ENCODE measurements around the gene PLXNB1. TPM values are rescaled to one million over a fixed set of nuclear protein-coding genes. Genes with fewer than 3 reads are reported as not detected.

The PLXNB1 gene
- total RNA-seq, 1 experiment from 2014 or later = 97.7 TPM

DNA sequence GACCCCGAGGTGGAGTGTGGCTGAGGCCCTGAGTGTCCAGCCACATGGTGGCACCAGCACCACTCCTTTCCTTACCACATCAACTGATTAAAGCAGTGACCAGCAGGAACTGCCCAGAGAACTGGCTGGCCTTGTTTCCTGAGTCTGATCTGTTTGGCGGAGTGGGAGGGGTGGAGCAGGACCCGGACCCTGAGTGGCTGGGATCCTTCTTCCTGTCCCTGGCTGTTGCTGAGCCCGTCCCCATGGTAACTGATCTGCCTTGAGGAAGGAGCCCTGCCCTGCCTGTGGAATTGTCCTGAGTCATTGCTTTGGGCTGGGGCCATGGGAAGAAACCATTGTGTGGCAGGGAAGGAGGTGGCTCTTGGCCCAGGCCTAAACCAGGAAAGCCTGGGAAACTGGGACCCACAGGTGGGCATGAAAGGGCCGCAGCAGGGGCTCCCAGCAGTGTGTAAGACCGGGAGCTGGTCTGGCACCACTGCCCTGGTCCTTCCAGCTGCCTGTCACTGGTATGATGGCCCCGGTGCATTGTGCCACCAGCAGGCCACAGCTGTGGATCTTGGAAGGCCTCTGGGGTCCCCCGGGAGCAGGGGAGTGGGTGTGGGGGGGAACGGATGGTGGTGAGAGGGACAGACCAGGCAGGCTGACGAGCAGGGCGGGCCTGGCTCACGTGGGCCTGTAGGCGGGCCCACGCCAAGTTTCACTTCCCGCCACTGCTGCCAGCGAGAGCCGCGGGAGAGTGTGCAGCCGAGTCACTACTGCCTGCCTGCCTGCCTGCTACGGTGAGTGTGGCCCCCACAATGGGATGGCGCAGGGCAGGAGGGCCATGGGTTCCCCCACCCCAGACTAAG is 35.9 kb upstream of the PLXNB1 start:
- Histone ChIP-seq H3K27me3 (ENCODE audit: insufficient read depth, low read depth) (no peaks in the 10 kb centered on the region), H2AFZ (no peak overlapping the region), H3K79me2 (ENCODE audit: low read depth) (peaks cover 24% of the 10 kb centered on the region), H3F3A (ENCODE audit: insufficient read depth, low read depth) (peaks cover 5% of the 10 kb centered on the region; the same call in 1 of the 2 replicates), H3K4me3 (peak overlapping the region; percentile 63), H3K27ac (peak overlapping the region; percentile 99), H3K4me2 (peak overlapping the region; percentile 93), H3K4me1 (replicated peaks; ENCODE audit: insufficient read depth) (peaks cover 21% of the 10 kb centered on the region), H3K36me3 (ENCODE audit: low read depth) (no peaks in the 10 kb centered on the region), H4K20me1 (ENCODE audit: insufficient read depth) (no peaks in the 10 kb centered on the region), H3K9me2 (ENCODE audit: insufficient read depth) (no peaks in the 10 kb centered on the region), H3K9me3 (ENCODE audit: insufficient read depth, low read depth) (no peaks in the 10 kb centered on the region)
- peak; percentile 98 to 100 for DNase-seq
- intact Hi-C loops (cut with micrococcal nuclease; ENCODE audit: unreplicated experiment) = loop anchor here (1.0 to 5.0 kb wide), 7 partner anchors 8 to 220 kb away; partner anchors contain the start of genes COL7A1 and NCKIPSD
- BruUV-seq (replicated peaks) = no TSS peak
- TF ChIP-seq, protein P1, sequence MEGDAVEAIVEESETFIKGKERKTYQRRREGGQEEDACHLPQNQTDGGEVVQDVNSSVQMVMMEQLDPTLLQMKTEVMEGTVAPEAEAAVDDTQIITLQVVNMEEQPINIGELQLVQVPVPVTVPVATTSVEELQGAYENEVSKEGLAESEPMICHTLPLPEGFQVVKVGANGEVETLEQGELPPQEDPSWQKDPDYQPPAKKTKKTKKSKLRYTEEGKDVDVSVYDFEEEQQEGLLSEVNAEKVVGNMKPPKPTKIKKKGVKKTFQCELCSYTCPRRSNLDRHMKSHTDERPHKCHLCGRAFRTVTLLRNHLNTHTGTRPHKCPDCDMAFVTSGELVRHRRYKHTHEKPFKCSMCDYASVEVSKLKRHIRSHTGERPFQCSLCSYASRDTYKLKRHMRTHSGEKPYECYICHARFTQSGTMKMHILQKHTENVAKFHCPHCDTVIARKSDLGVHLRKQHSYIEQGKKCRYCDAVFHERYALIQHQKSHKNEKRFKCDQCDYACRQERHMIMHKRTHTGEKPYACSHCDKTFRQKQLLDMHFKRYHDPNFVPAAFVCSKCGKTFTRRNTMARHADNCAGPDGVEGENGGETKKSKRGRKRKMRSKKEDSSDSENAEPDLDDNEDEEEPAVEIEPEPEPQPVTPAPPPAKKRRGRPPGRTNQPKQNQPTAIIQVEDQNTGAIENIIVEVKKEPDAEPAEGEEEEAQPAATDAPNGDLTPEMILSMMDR (conservative IDR thresholded peaks at IDR 0.05) = peak; percentile 70
- no peak for TF ChIP-seq EZH2 (IDR thresholded peaks at IDR 0.05; ENCODE audit: low read depth)
- ChIA-PET POLR2A (ENCODE audit: unreplicated experiment) (interaction anchor here (0.7 kb wide), 1 partner anchor 88 kb away, joined by 3 read pairs; no protein-coding TSS in a partner anchor), CTCF (interaction anchor here (0.6 to 1.0 kb wide), 2 partner anchors 83 to 1761 kb away, joined by 3 read pairs; no protein-coding TSS in a partner anchor)

DNA sequence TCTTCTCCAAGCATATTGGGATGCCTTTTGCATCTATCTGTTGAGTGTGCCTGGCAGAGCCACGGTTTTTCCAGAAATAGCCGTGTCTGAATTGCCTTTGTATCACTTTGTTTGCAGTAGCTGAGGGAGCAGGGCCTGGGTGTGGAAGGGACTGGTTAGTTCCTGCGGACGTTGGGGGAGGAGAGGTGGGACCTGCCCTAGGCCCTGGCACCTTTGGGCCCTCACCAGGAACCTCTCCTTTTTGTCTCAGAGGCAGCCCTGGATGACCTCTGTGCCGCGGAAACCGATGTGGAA is 35.3 kb upstream of the PLXNB1 start:
- no peak overlapping the region for H2AFZ ChIP-seq
- no peaks in the 10 kb centered on the region for H3K9me3 ChIP-seq (ENCODE audit: insufficient read depth, low read depth)
- H3K9me2 ChIP-seq (ENCODE audit: insufficient read depth) = no peaks in the 10 kb centered on the region
- peak overlapping the region; percentile 50 for H3K4me2 ChIP-seq
- no TSS peak for BruUV-seq (replicated peaks)
- peak overlapping the region; percentile 99 for H3K27ac ChIP-seq
- no peak for DNase-seq
- H3K4me3 ChIP-seq = no peak overlapping the region
- H3K27me3 ChIP-seq (ENCODE audit: insufficient read depth, low read depth) = no peaks in the 10 kb centered on the region
- H3K79me2 ChIP-seq (ENCODE audit: low read depth) = peaks cover 20% of the 10 kb centered on the region
- POLR2A ChIA-PET (ENCODE audit: unreplicated experiment) = interaction anchor here (0.7 kb wide), 1 partner anchor 89 kb away, joined by 3 read pairs; no protein-coding TSS in a partner anchor
- CTCF ChIA-PET = interaction anchor here (1.0 kb wide), 1 partner anchor 84 kb away, joined by 3 read pairs; no protein-coding TSS in a partner anchor
- H3K36me3 ChIP-seq (ENCODE audit: low read depth) = no peaks in the 10 kb centered on the region
- intact Hi-C loops (cut with micrococcal nuclease; ENCODE audit: unreplicated experiment) = loop anchor here (1.0 to 5.0 kb wide), 7 partner anchors 8 to 220 kb away; partner anchors contain the start of genes COL7A1 and NCKIPSD
- peaks cover 5% of the 10 kb centered on the region; the same call in 1 of the 2 replicates for H3F3A ChIP-seq (ENCODE audit: insufficient read depth, low read depth)
- H3K4me1 ChIP-seq (replicated peaks; ENCODE audit: insufficient read depth) = peaks cover 18% of the 10 kb centered on the region
- no peak for TF ChIP-seq EZH2 (IDR thresholded peaks at IDR 0.05; ENCODE audit: low read depth)
- TF ChIP-seq, protein P1 (conservative IDR thresholded peaks at IDR 0.05) = no peak
- H4K20me1 ChIP-seq (ENCODE audit: insufficient read depth) = no peaks in the 10 kb centered on the region

DNA sequence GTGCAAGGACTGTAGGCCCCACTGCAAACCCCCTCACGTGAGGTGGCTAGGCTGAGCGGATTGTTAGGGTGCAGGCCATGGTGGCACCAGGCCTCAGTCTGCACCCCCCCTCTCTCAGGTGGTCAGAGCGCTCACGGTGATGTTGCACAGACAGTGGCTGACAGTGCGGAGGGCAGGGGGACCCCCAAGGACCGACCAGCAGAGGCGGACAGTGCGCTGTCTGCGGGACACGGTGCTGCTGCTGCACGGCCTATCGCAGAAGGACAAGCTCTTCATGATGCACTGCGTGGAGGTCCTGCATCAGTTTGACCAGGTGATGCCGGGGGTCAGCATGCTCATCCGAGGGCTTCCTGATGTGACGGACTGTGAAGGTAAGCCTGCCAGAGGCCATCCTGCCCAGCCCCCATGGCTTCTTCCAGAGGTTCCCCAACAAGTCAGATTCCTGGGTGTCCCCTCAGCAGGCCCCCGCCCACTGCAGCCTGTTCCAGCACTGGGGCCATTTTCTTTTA is 34.9 kb upstream of the PLXNB1 start:
- H3K27ac ChIP-seq = peak overlapping the region; percentile 99
- intact Hi-C loops (cut with micrococcal nuclease; ENCODE audit: unreplicated experiment) = loop anchor here (1.0 to 5.0 kb wide), 7 partner anchors 9 to 221 kb away; partner anchors contain the start of genes COL7A1 and NCKIPSD
- TF ChIP-seq, protein P1 (conservative IDR thresholded peaks at IDR 0.05) = no peak
- TF ChIP-seq EZH2 (IDR thresholded peaks at IDR 0.05; ENCODE audit: low read depth) = no peak
- POLR2A ChIA-PET (ENCODE audit: unreplicated experiment) = interaction anchor here (0.5 to 0.7 kb wide), 2 partner anchors 10 to 89 kb away, joined by 3 to 6 read pairs; no protein-coding TSS in a partner anchor
- BruUV-seq (replicated peaks) = no TSS peak
- H3K4me2 ChIP-seq = peak overlapping the region; percentile 50; the same call in 1 of the 2 replicates
- no peaks in the 10 kb centered on the region for H3K36me3 ChIP-seq (ENCODE audit: low read depth)
- DNase-seq = no peak
- no peaks in the 10 kb centered on the region for H3K9me2 ChIP-seq (ENCODE audit: insufficient read depth)
- H4K20me1 ChIP-seq (ENCODE audit: insufficient read depth) = no peaks in the 10 kb centered on the region
- peaks cover 5% of the 10 kb centered on the region; the same call in 1 of the 2 replicates for H3F3A ChIP-seq (ENCODE audit: insufficient read depth, low read depth)
- CTCF ChIA-PET = no interaction called here
- peaks cover 20% of the 10 kb centered on the region for H3K79me2 ChIP-seq (ENCODE audit: low read depth)
- H3K4me3 ChIP-seq = no peak overlapping the region
- peaks cover 14% of the 10 kb centered on the region for H3K4me1 ChIP-seq (replicated peaks; ENCODE audit: insufficient read depth)
- H3K27me3 ChIP-seq (ENCODE audit: insufficient read depth, low read depth) = no peaks in the 10 kb centered on the region
- no peak overlapping the region for H2AFZ ChIP-seq
- H3K9me3 ChIP-seq (ENCODE audit: insufficient read depth, low read depth) = no peaks in the 10 kb centered on the region

Data from PC-9 (cell line).